HK-2 (cell line): ENCODE measurements around the gene BTNL9.
"Not testable (repeated sequence)": the region's sequence is repeated elsewhere in the genome, so short reads cannot be mapped to it uniquely, and the experiment has no call there.

Experiments used
- DNase-seq: peaks from one replicate; pipeline ENCODE4 v3.0.0-alpha.2; 2018; ENCODE audit not compliant: unreplicated experiment

Gene BTNL9

GRCh38 chr5:181039931-181040630 lies at the start of gene BTNL9:
BTNL9 (plus strand) TSS chr5:181040266; CDS start chr5:181045490, 5,224 bp downstream.
- DNase-seq: no peak

GRCh38 chr5:180990882-180991242 lies 49.2 kb upstream of the BTNL9 start:
- DNase-seq: no peak

GRCh38 chr5:181001947-181002346 lies 38.1 kb upstream of the BTNL9 start:
- DNase-seq: no peak

DNA sequence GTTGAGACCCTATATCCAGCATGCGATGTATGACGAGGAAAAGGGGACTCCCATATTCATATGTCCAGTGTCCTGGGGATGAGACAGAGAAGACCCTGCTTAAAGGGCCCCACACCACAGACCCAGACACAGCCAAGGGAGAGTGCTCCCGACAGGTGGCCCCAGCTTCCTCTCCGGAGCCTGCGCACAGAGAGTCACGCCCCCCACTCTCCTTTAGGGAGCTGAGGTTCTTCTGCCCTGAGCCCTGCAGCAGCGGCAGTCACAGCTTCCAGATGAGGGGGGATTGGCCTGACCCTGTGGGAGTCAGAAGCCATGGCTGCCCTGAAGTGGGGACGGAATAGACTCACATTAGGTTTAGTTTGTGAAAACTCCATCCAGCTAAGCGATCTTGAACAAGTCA lies 34.3 kb upstream of the BTNL9 start:
- no peak for DNase-seq

DNA sequence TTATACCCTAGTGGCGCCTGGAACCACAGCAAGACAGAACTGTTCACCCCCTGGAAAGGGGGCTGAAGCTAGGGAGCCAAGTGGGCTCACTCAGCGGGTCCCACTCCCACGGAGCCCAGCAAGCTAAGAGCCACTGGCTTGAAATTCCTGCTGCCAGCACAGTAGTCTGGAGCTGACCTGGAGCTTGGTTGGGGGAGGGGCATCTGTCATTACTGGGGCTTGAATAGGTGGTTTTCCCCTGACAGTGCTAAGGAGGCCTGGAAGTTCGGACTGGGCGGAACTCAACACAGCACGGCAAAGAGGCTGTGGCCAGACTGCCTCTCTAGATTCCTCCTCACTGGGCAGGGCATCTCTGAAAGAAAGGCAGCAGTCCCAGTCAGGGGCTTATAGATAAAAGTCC lies 31.9 kb upstream of the BTNL9 start:
- DNase-seq: no peak

DNA sequence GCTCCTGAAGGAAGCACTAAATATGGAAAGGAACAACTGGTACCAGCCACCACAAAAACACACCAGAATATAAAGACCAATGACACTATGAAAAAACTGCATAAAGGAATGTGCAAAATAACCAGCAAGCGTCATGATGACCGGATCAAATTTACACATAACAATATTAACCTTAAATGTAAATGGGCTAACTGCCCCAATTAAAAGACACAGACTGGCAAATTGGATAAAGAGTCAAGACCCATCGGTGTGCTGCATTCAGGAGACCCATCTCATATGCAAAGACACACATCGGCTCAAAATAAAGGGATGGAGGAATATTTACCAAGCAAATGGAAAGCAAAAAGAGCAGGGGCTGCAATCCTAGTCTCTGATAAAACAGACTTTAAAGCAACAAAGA lies 30.0 kb upstream of the BTNL9 start:
- DNase-seq: not testable (repeated sequence)

- DNase-seq: not testable (repeated sequence)
Observed at GRCh38 chr5:181014654-181015053, 25.4 kb upstream of the BTNL9 start.

DNA sequence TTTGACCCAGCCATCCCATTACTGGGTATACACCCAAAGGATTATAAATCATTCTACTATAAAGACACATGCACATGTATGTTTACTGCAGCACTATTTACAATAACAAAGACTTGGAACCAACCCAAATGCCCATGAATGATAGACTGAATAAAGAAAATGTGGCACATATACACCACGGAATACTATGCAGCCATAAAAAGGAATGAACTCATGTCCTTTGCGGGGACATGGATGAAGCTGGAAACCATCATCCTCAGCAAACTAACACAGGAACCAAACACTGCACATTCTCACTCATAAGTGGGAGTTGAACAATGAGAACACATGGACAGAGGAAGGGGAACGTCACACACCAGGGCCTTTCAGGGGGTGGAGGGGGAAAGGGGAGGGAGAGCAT lies 22.6 kb upstream of the BTNL9 start:
- DNase-seq: not testable (repeated sequence)

DNA sequence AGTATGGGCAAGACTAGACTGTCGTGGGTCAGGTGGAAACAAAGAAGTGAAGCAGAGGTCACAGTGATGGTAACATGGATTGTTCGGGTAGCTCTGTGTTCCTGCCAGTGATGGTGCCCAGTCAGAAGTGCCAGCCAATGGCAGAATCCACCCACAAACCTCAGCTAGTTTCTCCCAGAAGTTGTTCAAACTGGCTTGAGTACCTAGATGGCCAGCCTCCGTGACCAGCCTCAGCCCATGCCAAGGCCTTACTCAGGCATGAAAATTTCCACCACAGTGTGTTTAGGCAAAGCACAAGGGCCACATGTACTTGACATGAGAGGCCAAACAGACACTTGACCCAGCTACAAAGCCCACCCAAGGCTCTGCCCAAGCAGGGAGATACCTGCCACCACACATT lies 19.4 kb upstream of the BTNL9 start:
- DNase-seq: no peak

DNA sequence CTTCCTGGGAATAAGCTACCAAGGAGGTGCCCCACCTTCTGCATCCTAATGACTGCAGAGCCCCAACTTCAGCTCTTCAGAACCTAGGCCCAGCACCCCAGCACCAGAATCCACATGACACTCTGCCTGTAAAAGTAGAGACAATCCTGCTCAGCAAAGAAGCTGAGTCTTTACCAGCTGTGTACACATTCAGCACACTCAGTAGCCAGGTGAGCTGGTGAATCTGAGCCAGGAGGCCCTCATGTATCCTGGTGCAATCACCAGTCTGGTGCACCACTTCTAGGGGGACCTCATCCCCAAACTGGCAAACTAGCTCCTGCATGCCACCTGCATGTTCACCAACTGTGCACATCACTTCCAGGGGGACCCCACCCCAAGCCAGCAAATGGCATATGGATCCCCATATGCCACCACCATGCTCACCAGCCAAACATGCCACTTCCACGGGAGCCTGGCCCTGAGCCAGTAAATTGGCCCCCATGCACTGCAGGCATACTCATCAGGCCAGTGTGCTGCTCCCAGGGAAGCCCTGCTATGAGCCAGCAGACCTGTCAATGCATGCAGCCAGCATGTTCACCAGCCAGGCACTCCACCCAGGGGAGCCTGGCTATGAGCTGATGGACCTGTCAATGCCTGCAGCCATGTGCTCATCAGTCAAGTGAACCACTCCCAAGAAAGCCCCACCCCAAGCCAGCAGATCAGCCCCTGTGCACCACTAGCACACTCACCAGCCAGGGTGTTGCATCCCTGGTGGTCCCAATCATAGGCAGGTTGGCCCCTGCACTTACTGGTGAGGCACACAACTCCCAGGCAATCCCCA lies 15.6 kb upstream of the BTNL9 start:
- DNase-seq: no peak

- no peak for DNase-seq
Observed at GRCh38 chr5:181027452-181028031, 12.5 kb upstream of the BTNL9 start.

DNA sequence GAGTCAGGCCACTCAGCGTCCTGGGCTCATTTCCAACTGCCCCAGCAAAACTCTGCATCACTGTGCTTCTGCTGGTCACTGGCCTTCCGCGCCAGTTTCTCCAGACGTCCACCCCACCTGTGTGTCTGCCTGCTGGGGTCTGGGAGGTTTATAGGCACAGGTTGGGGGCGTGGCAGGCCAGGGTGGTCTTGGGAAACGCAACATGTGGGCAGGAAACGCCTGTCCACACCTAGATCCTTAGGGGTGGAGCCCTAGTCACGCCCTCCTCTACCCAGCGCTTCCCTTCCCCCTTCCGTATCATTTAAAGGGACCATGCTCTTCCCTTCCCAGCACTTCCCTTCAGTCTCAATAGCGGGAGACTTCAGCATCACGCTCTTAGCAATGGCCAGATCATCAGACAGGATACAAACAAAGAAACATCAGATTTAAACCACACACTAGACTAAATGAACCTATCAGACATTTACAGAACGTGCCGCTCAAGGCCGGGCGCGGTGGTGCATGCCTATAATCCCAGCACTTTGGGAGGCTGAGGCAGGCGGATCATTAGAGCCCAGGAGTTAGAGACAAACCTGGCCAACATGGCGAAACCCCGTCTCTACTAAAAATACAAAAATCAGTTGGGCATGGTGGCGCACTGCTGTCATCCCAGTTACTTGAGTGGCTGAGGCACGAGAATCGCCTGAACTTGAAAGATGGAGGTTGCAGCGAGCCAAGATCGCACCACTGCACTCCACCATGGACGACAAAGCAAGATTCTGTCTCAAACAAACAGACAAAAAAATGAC lies 11.8 kb upstream of the BTNL9 start:
- DNase-seq: no peak

DNA sequence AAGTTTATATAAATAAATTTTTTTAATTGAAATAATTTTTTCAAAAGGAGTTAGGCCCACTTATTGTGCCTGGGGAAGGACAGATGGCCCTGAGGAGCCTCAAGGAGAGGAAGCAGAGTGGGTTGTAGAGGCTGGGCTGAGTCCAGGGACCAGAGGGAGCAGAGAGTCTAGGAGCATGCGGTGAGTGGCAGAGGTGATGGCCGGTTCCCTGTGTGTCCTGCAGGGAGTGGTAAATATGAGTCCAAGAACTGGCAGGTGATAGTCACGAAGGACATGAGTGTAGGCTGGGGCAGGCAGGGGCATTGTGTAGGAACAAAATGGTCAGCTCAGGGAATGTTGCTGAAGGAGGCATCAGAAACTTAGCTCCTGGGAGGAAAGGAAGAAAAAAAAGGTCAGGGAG lies 8.3 kb upstream of the BTNL9 start:
- no peak for DNase-seq

GRCh38 chr5:181035991-181036815 lies 3.9 kb upstream of the BTNL9 start:
- DNase-seq: no peak

- DNase-seq: no peak
Observed at GRCh38 chr5:181036816-181037364, 3.2 kb upstream of the BTNL9 start.

DNA sequence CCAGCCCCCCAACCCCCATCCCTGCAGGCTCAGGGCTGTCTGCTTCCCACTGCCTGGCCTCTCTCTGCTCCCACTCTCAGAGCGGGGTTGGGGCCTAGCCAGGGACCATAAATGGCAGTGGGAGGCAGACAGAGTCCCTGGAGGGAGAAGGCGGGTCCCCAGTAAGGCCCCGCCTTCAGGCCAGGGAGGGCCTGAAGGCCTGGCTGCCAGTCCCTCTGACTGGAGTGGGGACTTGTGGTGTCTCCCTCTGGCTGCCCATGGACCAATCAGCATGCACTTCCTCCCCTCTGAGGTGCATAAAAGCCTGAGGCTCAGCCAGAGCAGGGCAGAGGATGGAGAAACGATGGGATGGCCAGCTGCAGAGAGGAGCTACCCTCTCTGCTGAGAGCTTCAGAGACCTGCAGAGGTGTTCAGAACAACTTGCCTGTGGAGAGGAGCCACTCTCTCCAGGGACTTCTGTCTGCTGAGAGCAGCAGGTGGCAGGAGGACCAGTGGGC lies 2.7 kb upstream of the BTNL9 start:
- DNase-seq: no peak

GRCh38 chr5:181039471-181039870 lies 595 bp upstream of the BTNL9 start:
- DNase-seq: no peak

- DNase-seq: no peak
Observed at GRCh38 chr5:181040631-181040945, 522 bp downstream of the BTNL9 start.

DNA sequence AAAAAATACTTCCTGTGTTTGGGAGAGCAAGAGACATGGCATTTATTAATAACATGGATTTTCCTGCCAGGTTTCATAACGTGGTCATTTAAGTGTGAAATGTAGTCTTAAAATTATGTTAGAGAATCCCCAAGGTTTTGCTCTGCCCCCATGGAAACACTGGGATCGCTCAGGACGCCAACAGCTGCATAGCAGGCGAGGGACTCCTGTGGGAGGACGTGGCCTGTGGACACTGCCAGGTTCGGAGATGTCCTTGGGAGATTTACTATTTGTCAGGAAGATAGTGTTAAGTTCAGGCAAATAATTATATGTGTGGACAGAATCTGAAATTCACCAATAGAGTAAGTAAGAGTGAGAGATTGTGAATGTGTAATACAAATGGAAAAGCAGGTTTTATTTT lies 977 bp downstream of the BTNL9 start:
- no peak for DNase-seq

GRCh38 chr5:181042036-181042713 lies 2.1 kb downstream of the BTNL9 start:
- no peak for DNase-seq
